OCI-LY3 (cell line): ENCODE data around the gene MAGI1.

Source experiments
- CTCF ChIP-seq: fragments of 200-600, 300-600 bp; sonication (generic); IDR thresholded peaks from 2 replicates; pipeline ENCODE4 v1.5.1; 2014; ENCODE audit warnings: antibody characterized with exemption, low read length, low read depth
- EZH2phosphoT487 ChIP-seq: fragments of 200-600 bp; shearing (Covaris generic); IDR thresholded peaks from 2 replicates; pipeline ENCODE4 v1.6.1; 2018; ENCODE audit warnings: antibody characterized with exemption, mixed run types, low read depth

- TF ChIP-seq CTCF: no peak
- no peak for TF ChIP-seq EZH2phosphoT487
Observed at GRCh38 chr3:65409176-65409569, 629.5 kb downstream of the MAGI1 start.
